Measurements from ENCODE around the gene NGLY1.

Gene NGLY1

GRCh38 chr3:25782938-25783660 is at the start of gene NGLY1:
Gene NGLY1 (minus strand): TSS chr3:25783443. CDS start chr3:25783390, 53 bp downstream.
- DNase-seq = peak; percentile 82

GRCh38 chr3:25831578-25831977 is 48.3 kb upstream of the NGLY1 start:
- DNase-seq = no peak

- DNase-seq = no peak
Measured at GRCh38 chr3:25830373-25831280, 47.4 kb upstream of the NGLY1 start.

GRCh38 chr3:25826510-25826909 is 43.3 kb upstream of the NGLY1 start:
- DNase-seq = no peak

- DNase-seq = no peak
Measured at GRCh38 chr3:25823314-25823713, 40.1 kb upstream of the NGLY1 start.

GRCh38 chr3:25821746-25822573 is 38.7 kb upstream of the NGLY1 start:
- DNase-seq = no peak

GRCh38 chr3:25820816-25821486 is 37.7 kb upstream of the NGLY1 start:
- no peak for DNase-seq

- no peak for DNase-seq
Measured at GRCh38 chr3:25820366-25820765, 37.1 kb upstream of the NGLY1 start.

- DNase-seq = no peak
Measured at GRCh38 chr3:25818335-25818734, 35.1 kb upstream of the NGLY1 start.

GRCh38 chr3:25817638-25818037 is 34.4 kb upstream of the NGLY1 start:
- no peak for DNase-seq

- no peak for DNase-seq
Measured at GRCh38 chr3:25817107-25817506, 33.9 kb upstream of the NGLY1 start.

- DNase-seq = no peak
Measured at GRCh38 chr3:25812644-25813043, 29.4 kb upstream of the NGLY1 start.

GRCh38 chr3:25804676-25805075 is 21.4 kb upstream of the NGLY1 start:
- no peak for DNase-seq

GRCh38 chr3:25803833-25804232 is 20.6 kb upstream of the NGLY1 start:
- DNase-seq = no peak

GRCh38 chr3:25801786-25802185 is 18.5 kb upstream of the NGLY1 start:
- DNase-seq = no peak

- peak; percentile 94 for DNase-seq
Measured at GRCh38 chr3:25789596-25790556, 6.6 kb upstream of the NGLY1 start, which contains the start of gene OXSM. Gene OXSM (plus strand): TSS chr3:25790090. CDS start chr3:25791021, 931 bp downstream.

- no peak for DNase-seq
Measured at GRCh38 chr3:25789209-25789595, 6.0 kb upstream of the NGLY1 start.

GRCh38 chr3:25787689-25788088 is 4.4 kb upstream of the NGLY1 start:
- no peak for DNase-seq

- no peak for DNase-seq
Measured at GRCh38 chr3:25785826-25786225, 2.6 kb upstream of the NGLY1 start.

GRCh38 chr3:25784971-25785370 is 1.7 kb upstream of the NGLY1 start:
- DNase-seq = no peak

All from stimulated activated naive CD4-positive, alpha-beta T cell treated with Interleukin-2 at 50 U/mL for 16 hours (primary cell).